AML-193 (cell line): ENCODE measurements around the gene THAP7.
"Not testable (repeated sequence)": the region's sequence is repeated elsewhere in the genome, so short reads cannot be mapped to it uniquely, and the experiment has no call there.

ENCODE experiments used
- DNase-seq, 2 experiments: peaks; one replicate each; lab custom pipeline; 2025; lab: John Stamatoyannopoulos, UW

THAP7 gene

DNA sequence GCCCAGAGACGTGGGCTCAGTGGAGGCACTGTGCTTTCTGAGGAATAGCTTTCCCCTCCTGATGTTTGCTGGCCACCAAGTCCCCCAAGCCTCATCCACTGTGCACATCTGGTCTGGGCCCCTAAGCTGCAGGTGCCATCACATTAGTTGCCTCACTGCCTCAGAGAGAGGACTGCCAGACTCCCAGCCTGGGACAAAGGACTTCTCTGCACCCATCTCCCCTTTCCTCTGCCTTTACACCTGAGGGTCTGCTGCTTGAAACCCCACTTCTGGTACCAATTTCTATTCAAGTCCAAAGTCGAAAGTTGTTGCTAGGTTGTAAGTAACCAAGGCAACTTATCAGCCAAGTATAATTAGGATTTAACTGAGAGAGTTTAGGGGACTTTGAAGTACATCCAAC, 23.5 kb downstream of the THAP7 start:
- no peak for DNase-seq

DNA sequence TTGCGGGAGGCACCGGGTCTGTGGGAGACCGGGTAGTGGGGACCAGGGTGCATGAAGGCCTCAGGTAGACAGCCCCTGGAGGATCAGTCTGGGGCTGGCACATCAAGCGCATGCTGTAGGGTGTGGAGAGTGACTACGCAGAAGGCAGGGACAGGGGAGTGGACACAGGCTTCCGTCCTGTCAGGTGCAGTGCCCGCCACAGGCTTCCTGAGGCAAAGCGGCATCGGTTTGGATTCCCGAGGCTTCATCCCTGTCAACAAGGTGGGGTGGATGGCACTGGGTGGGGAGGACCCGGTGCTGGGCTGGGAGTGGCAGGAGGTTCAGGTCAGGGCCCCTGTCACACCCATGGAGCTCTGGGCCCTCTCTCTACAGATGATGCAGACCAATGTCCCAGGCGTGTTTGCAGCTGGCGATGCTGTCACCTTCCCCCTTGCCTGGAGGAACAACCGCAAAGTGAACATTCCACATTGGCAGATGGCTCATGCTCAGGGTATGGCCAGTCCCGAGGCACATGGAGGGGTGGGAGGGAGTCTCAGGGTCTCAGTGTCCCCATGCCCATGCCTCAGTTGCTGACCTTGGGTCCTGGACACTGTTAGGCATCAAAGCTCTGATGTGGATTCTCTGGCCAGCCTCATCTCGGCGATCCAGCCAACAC, 24.3 kb downstream of the THAP7 start:
- DNase-seq = no peak

DNA sequence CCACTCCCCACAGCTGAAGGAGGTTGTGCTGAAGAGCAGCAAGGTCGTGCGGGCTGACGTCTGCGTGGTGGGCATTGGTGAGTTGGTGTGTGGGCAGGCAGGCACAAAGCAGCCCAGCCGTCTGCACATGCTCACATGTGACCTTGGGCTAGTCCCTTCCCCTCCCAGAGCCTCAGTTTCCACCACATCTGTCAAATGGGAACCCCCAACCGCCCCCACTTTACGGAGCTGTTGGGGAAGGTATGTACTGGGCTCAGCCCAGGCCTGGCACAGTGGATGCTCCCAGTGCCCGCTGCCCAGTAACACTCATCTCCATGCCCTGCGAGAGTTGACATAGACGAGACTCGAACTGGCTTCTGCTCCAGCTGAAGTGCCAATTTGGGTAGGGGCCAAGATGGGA, 24.9 kb downstream of the THAP7 start:
- no peak for DNase-seq

DNA sequence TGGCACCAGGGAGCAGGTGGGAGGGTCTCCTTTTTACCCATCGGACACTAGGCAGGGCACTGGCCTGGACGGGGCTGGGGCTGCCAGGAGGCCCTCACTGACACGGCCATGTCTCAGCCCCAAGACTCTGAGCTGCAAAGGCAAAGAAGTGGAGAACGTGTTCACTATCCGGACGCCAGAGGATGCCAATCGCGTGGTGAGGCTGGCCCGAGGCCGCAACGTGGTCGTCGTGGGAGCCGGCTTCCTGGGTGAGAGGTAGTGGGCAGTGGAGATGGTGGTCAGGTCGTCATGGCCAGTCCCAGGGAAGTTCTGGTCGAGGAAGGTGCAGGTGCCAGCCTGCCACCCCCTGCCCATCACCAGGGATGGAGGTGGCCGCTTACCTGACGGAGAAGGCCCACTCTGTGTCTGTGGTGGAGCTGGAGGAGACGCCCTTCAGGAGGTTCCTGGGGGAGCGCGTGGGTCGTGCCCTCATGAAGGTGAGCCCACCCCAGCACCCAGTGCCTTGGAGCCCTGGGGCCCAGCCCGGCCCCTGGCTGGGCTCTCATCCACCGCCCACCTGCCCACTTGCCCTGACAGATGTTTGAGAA, 25.5 kb downstream of the THAP7 start:
- DNase-seq = no peak

DNA sequence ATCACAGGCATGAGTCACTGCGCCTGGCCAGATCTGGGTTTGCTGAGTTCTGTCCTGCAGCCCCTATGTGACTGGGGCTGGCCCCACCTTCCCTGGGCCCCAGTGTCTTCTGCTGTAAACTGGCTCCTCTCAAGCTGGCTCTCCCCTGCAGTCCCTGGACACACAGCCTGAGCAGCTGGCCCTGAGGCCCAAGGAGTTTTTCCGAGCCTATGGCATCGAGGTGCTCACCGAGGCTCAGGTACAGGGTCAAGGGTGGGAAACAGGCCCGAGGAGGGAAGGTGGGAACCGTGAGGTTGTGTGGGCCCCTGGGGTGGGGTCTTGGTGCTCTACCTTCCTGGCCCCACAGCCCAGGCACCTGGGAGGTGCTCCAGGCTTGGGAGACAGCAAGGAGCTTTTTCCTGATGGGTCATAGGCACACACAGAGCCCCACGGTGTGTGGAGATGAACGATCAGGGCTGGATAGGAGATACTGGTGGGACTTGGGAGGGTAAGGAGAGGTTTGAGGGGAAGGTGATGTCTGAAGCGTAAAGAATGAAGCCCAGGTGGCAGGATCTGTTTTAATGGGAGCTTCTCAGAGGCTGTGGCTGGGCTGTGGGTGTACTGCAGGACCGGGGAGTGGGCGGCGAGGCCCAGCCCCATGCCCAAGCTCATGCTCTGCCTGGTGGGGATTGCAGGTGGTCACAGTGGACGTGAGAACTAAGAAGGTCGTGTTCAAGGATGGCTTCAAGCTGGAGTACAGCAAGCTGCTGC, 26.2 kb downstream of the THAP7 start:
- no peak for DNase-seq

DNA sequence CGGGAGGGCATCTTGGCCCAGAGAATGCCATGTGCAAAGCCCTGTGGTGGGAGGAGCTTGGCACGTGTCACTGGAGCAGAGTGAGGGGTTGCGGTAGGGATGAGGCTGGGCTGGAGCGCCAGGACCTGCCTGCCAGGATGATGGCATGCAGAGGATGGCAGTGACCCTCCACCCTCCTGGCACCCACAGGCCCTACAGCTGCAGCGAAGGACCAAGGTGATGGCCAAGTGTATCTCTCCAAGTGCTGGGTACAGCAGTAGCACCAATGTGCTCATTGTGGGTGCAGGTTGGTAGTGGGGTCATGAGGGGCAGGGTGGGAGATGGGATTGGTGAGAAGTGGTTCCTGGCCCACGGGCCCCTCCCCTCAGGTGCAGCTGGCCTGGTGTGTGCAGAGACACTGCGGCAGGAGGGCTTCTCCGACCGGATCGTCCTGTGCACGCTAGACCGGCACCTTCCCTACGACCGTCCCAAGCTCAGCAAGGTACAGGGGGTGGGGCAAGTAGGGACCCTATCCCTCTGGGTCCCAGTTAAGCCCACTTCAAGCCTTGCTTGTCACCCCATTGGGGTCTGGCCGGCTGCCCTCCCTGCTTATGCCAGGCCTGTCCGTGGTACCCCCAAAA, 27.5 kb downstream of the THAP7 start:
- no peak for DNase-seq

DNA sequence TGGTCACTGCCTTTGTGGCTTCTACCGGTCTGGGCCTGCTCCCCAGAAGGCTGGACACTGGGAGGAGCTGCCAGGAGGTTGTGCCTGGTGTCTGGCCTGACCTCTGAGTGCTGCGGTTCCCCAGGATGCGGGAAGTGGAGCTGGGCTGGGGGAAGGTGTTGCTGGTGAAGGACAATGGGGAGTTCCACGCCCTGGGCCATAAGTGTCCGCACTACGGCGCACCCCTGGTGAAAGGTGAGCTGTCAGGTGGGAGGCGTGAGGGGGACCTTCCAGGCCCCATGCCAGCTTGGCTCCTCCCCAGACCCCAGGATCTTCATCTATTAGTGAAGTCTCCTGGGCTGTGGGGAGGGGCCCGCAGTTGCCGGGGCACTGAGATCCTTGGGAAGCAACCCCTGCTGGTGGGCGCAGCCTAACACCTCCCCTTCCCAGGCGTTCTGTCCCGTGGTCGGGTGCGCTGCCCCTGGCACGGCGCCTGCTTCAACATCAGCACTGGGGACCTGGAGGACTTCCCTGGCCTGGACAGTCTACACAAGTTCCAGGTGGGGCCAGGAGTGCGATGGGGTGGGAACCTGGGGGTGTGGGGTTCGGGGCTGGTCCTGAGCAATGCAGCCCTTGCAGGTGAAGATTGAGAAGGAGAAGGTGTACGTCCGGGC, 28.2 kb downstream of the THAP7 start:
- no peak for DNase-seq

DNA sequence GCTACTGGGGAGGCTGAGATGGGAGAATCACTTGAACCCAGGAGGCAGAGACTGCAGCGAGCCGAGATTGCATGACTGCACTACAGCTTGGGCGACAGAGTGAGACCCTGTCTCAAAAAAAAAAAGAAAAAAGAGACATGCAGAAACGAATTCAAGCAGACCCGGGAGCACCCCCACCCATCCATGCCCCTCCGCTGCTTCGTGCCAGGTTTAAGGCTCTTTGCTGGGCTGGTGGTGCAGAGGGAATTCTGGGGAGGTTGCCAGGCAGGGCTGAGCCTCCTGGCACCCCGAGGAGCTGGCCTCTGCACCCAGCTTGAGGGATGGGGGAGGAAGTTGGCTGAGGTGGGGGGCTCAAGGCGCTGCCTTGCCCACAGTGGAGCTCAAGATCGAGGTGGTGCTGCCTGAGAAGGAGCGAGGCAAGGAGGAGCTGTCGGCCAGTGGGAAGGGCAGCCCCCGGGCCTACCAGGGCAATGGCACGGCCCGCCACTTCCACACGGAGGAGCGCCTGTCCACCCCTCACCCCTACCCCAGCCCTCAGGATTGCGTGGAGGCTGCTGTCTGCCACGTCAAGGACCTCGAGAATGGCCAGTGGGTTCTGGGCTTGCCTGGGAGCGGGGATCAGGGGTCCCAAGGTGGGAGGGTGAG, 28.9 kb downstream of the THAP7 start:
- no peak for DNase-seq

DNA sequence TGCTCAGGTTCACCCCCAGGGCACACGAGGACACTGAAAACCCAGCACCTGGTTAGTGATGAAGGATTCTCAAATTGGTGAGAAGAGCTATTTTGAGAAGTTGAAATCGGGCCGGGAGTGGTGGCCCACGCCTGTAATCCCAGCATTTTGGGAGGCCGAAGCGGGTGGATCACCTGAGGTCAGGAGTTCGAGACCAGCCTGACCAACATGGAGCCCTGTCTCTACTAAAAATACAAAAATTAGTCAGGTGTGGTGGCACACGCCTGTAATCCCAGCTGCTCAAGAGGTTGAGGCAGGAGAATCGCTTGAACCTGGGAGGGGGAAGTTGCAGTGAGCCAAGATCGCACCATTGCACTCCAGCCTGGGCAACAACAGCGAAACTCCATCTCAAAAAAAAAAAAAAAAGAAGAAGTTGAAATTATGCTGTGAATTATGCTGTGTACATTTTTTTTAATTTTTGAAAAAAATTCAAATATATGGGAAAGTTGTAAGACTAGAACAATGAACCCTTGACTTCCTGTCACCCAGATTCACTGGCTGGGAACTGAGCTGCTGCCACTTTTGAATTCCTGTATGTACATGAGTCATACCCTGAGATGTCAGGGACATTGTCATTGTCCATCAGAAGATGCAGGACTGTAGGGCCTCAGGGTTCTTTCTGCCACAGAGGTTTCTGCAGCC, 29.8 kb downstream of the THAP7 start:
- DNase-seq = not testable (repeated sequence)

DNA sequence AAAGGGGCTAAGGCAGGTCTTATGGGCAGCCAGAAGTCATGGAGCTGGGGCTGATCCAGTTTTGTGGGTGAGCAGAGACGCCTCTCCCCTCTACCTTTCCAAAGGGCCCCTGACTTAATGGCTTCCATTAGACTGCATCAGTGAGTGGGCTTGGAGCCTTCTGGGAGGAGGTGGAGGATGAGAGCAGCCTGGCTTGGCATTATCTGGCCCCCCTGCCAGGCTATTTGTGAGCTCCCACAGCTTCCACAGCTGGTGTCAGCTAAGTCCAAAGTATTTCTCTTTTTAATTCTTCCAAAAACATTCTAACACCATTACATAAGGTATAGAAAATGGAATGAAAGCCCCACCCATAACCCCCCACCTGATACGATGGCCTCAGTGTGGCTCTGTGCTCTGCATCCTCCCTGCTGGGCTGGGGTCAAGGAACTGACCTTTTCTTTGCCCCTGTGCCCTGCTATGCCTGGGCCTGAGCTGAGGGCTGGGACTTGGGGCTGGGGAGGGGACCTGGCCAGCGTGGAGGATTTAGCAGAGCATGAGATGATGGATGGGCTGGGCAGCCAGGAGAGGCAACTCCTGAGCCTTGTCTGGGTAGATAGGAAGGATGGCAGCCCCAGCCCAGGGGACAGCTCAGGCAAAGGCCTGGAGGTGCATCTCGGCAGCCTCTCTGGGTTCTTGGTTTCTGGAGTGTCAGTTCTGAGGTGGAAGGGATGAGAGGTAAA, 30.8 kb downstream of the THAP7 start:
- DNase-seq = no peak

DNA sequence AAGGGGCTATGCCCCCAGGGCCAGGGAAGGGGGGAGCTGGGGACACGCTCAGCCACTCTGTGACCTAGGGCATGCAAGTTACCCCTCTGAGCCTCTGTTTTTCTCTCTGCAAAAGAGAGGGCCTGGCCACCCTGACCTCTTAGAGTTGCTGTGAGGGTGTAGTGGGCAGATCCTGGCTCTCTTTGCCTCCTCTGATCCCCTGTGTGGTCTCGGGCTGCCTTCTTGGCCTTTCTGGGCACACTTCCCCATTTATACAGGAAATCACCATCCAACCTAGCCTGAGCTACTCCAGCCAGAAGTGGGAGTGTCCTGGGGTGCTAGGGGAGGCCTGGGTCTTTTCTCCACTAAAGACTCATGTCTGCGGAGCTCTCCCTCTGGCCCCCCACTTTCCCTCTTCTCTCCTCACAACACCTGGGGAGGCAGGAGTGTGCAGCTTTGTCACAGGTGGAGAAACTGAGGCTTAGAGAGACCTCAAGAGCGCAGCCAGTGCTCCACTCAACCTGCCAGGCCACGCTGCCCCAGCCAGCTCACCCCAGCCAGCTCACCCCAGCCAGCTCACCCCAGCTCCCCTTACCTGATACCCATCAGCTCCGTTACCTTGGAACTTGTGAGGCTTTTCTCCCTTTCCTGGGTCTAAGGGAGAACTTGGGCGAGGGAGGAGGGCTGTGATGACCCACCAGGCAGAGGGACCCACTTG, 33.5 kb downstream of the THAP7 start:
- peak; percentile 26 to 38 for DNase-seq

DNA sequence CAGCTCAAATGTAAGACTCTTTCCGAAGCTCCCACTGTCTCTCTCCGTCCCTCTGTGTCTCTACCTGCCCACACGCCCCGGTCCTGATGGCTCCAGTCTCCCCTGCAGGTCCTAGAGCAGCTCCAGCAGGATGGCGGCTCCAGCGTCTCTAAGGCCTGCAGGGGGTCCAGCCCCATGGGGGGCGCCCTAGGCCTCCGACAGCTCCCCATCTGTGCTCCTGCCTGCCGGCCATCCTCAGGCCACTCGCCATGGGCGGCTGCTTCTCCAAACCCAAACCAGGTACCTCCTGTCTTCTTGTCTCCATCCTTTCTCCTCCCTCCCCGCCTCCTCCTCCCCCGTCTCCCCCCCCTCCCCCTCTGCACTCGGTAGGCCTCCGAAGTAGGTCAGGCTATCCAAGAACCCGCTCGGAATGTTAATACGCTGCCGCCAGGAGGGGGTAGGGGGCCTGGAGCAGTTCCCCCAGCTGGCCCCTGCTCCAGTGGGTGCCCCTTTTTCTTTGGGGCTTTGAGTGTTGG, 34.2 kb downstream of the THAP7 start:
- DNase-seq = no peak

DNA sequence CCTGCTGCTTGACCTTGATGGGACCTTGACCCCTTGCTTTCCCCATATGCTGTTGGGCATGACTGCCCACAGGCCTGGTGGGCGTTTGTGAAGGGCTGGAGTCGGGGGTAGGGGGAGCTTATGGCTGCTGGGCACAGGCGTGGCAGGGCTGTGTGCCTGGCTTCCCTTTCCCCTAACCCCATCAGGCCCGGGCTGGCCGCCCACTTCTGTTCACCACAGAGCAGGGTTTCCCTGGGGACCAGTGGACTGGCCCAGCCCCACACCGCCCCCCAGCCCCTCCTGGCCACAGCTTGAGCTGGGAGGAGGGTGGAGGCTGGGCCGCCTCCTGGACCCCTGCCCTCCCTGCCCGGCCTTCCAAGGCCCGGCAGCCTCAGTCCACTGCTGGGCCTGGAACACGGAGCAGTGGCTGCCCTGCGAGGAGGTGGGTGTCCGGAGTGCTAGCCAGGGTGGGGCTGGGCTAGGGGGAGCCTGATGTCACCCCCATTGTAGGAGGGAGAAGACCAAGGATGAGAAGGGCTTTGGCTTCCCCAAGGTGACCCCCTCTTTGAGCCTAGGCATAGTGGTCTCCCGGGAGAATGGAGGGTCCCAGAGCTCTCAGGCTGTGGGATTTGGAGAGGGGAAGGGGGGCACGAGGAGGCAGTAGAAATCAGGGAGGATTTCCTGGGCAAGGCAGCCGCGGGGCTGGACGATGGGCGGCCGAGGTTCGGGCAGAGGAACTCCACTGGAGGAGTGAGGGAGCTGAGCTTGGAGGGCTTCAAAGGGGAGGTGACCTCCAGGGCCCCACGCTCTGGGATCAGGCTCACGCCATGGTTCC, 34.8 kb downstream of the THAP7 start, which contains the start of gene AIFM3:
TSS of gene AIFM3 (plus strand) at position 373 of the 814 bp plus-strand sequence. CDS start 690 bp downstream, outside the sequence.
- no peak for DNase-seq

DNA sequence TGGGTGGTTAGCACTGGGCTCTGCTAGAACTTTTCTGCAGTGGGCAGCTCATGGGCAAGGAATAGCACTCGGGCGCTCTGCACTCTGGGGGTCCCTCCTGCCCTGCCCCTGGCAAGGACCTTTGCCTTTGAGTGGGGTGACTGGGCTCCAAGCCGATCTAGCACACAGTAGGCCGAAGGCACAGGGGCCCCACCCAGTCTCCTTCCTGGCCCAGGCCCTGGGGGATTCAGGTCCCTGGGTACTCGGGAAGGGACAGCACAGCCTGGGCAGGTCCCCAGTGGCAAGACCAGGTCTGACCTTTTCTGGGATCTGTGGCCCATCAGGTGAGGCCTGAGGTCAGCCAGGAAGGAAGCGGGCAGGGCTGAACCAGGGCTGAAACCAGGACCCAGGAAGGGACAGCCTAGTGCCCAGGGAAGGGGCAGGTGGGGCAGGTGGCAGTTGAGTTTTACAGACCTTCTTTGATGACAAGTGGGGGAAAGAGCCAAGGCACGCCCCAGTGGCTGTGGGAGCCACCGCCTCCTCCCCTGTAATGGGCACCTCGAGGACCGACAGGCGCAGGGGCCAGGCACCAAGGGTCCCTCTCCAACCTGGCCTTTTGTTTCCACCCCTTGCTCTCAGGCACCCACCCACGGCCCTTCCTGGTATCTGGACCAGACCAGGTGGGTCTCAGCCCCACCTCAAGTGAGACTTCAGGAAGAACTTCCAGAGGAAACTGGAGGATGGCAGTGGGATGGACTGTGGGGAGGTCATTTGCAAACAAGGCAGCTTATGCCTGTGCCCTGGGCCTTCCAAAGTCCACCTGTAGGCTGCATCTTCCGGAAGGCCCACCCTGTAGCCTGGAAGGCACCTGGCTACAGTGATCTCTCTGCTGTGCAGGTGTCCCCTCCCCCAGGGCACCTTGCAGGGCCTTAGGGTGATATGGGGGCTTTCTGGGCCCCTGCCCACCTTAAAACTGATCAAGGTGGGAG, 35.7 kb downstream of the THAP7 start:
- no peak for DNase-seq

DNA sequence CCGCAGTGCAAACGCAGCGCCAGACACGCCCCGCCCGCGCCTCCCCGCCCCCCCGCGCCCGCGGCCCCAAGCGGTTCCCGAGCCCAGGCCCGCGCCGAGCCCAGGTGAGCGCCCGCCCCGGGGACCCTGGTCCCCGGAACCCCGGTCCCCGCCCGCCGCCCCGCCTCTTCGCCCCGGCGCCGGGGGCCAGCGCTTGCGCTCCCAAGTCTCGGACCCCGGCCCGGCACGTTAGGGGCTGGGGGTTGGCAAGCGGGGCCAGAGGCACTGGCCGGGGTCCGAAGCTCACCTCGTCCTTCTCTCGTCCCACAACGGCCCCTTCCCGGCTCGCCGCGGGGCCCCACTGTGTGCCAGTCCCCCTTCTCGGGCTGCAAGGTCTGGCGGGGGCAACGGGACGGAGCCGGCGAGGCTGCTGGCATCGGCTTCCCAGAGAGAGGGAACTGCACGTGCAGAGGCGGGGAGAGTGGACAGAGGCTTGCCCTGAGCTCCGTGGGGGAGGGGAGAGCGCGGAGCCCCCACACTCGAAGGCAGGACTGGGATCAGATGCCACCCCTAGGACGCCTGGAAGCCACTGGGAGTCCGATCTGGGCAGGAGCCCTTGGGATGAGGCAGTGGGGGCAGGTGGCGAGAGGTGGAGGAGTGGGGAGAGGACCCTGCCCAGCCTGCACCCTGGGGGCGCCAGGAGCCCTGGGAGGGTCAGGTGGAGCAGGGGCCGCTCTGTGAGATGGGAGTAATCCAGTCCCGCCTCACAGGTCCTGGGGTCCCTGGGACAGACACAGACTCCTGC, 36.6 kb downstream of the THAP7 start:
- no peak for DNase-seq

DNA sequence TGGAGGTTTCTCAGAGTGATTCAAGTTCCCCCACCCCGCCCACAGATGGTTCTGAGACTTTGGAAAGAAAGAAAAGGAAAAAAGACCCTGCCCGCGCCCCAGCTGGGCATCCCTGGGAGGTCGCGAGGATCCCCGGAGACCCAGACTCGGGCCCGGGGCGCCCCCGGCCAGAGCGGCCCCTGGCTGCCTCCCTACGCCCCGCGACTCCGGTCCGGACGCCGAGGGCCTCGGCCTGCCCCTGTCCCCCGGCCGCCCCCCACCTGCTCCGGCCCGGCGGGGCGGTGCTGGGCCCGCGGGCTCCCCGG, 37.2 kb downstream of the THAP7 start:
- no peak for DNase-seq
